ENCODE data around the gene SYNM. TPM values are rescaled to one million over a fixed set of nuclear protein-coding genes. Genes with fewer than 3 reads are reported as not detected.

The SYNM gene
- polyA plus RNA-seq, 1 donor from 2014 or later: 5.7 TPM

- H4K20me1 ChIP-seq (ENCODE audit: insufficient read depth): no peaks in the 10 kb centered on the region
- no peaks in the 10 kb centered on the region for H3K27me3 ChIP-seq (ENCODE audit: insufficient read depth, low read depth, low read length)
- H3F3A ChIP-seq (ENCODE audit: insufficient read depth, low read length, poor library complexity, severe bottlenecking): no peaks in the 10 kb centered on the region
- no peak overlapping the region for H3K4me3 ChIP-seq (ENCODE audit: low read length)
- no peak overlapping the region for H3K9ac ChIP-seq (ENCODE audit: low read length)
- no peaks in the 10 kb centered on the region for H3K9me2 ChIP-seq (ENCODE audit: insufficient read depth, low read length)
- H3K4me2 ChIP-seq (ENCODE audit: low read length): no peak overlapping the region
- H3K27ac ChIP-seq (ENCODE audit: low read length): no peak overlapping the region
- no peak for TF ChIP-seq REST (IDR thresholded peaks at IDR 0.05; ENCODE audit: borderline replicate concordance)
- no peak for TF ChIP-seq MXI1 (conservative IDR thresholded peaks at IDR 0.05; ENCODE audit: poor library complexity, severe bottlenecking)
- no peak for TF ChIP-seq POLR2AphosphoS5 (IDR thresholded peaks at IDR 0.05)
- TF ChIP-seq CTCF (IDR thresholded peaks at IDR 0.05; ENCODE audit: poor library complexity, severe bottlenecking): no peak
- no peak for TF ChIP-seq TAF1 (IDR thresholded peaks at IDR 0.05; ENCODE audit: low read depth)
- TF ChIP-seq EZH2 (IDR thresholded peaks at IDR 0.05; ENCODE audit: borderline replicate concordance, insufficient read depth, low read length, poor library complexity, severe bottlenecking): no peak
- no peak for TF ChIP-seq RAD21 (conservative IDR thresholded peaks at IDR 0.05)
- TF ChIP-seq EP300 (conservative IDR thresholded peaks at IDR 0.05; ENCODE audit: poor library complexity, severe bottlenecking): no peak
- TF ChIP-seq SMC3 (conservative IDR thresholded peaks at IDR 0.05; ENCODE audit: poor library complexity): no peak
- H3K9me3 ChIP-seq (ENCODE audit: low read length): no peaks in the 10 kb centered on the region
- no peak overlapping the region for H2AFZ ChIP-seq (ENCODE audit: low read depth, low read length)
- no peaks in the 10 kb centered on the region for H3K36me3 ChIP-seq (ENCODE audit: insufficient read depth, low read length)
- no peaks in the 10 kb centered on the region for H3K79me2 ChIP-seq (replicated peaks; ENCODE audit: insufficient read depth, low read length)
Observed at GRCh38 chr15:99132634-99133287, 27.9 kb downstream of the SYNM start.

- Histone ChIP-seq H3K27ac (ENCODE audit: low read length) (no peak overlapping the region), H4K20me1 (ENCODE audit: insufficient read depth) (no peaks in the 10 kb centered on the region), H3K27me3 (ENCODE audit: insufficient read depth, low read depth, low read length) (no peaks in the 10 kb centered on the region), H3K79me2 (replicated peaks; ENCODE audit: insufficient read depth, low read length) (no peaks in the 10 kb centered on the region), H2AFZ (ENCODE audit: low read depth, low read length) (no peak overlapping the region), H3K9me3 (ENCODE audit: low read length) (no peaks in the 10 kb centered on the region), H3F3A (ENCODE audit: insufficient read depth, low read length, poor library complexity, severe bottlenecking) (no peaks in the 10 kb centered on the region), H3K4me2 (ENCODE audit: low read length) (no peak overlapping the region), H3K36me3 (ENCODE audit: insufficient read depth, low read length) (no peaks in the 10 kb centered on the region), H3K9ac (ENCODE audit: low read length) (no peak overlapping the region), H3K4me3 (ENCODE audit: low read length) (no peak overlapping the region), H3K9me2 (ENCODE audit: insufficient read depth, low read length) (no peaks in the 10 kb centered on the region)
- no peak for TF ChIP-seq CTCF (IDR thresholded peaks at IDR 0.05; ENCODE audit: poor library complexity, severe bottlenecking)
- no peak for TF ChIP-seq EZH2 (IDR thresholded peaks at IDR 0.05; ENCODE audit: borderline replicate concordance, insufficient read depth, low read length, poor library complexity, severe bottlenecking)
- no peak for TF ChIP-seq EP300 (conservative IDR thresholded peaks at IDR 0.05; ENCODE audit: poor library complexity, severe bottlenecking)
- no peak for TF ChIP-seq MXI1 (conservative IDR thresholded peaks at IDR 0.05; ENCODE audit: poor library complexity, severe bottlenecking)
- TF ChIP-seq TAF1 (IDR thresholded peaks at IDR 0.05; ENCODE audit: low read depth): no peak
- no peak for TF ChIP-seq POLR2AphosphoS5 (IDR thresholded peaks at IDR 0.05)
- TF ChIP-seq SMC3 (conservative IDR thresholded peaks at IDR 0.05; ENCODE audit: poor library complexity): no peak
- TF ChIP-seq REST (IDR thresholded peaks at IDR 0.05; ENCODE audit: borderline replicate concordance): no peak
- no peak for TF ChIP-seq RAD21 (conservative IDR thresholded peaks at IDR 0.05)
Observed at GRCh38 chr15:99134317-99134821, 29.5 kb downstream of the SYNM start.
